T-helper 22 cell (primary cell): Measurements from ENCODE around the gene CNNM4.
A peak's percentile ranks its signal among the peaks of the same experiment; 100 is the strongest.

Experiments
- DNase-seq: peaks from one replicate; pipeline ENCODE4 v3.0.0-alpha.2; 2020; ENCODE audit warnings: low read depth

Gene CNNM4

DNA sequence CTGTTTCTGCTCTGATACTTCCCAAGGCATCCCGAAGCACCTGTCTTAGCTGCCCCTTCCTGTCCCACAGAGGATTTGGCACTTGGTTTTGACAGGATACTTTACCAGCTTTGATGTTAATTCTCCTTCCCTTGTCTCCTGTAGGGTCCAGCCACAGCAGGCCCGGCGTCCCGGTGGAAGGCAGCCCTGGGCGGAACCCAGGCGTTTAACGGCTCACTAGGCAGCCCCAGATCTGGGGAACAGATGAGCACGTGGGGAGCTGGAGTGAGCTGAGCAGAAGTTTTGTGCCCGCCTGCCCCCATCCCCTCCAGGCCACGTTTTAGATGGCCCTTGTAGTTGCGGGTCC, 71.7 kb downstream of the CNNM4 start:
- no peak for DNase-seq

GRCh38 chr2:96832754-96833507, 72.2 kb downstream of the CNNM4 start:
- DNase-seq: no peak

GRCh38 chr2:96835830-96836229, 75.1 kb downstream of the CNNM4 start:
- DNase-seq: no peak

DNA sequence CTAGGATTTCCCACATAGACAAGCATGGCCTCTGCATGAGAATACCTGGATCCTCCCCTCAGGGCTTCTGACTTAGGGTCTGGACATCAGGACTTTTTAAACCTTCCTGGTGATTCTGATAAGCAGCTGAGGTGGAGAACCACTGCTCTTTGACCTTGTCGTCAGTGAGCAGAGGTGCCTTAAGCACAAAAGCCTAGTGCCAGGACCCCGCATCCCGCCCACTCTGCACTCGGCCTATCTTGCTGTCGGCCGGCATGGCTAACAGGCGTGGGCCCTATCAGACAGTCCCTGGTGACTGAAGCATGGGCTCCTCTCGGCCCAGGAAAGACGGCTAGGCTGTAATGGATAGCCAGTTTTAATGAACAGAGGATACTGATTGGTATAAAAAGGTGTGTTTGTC, 76.9 kb downstream of the CNNM4 start:
- DNase-seq: no peak

- DNase-seq: no peak
Observed at GRCh38 chr2:96838345-96839292, 77.9 kb downstream of the CNNM4 start.

GRCh38 chr2:96839293-96839874, 78.7 kb downstream of the CNNM4 start:
- peak; percentile 72 for DNase-seq

DNA sequence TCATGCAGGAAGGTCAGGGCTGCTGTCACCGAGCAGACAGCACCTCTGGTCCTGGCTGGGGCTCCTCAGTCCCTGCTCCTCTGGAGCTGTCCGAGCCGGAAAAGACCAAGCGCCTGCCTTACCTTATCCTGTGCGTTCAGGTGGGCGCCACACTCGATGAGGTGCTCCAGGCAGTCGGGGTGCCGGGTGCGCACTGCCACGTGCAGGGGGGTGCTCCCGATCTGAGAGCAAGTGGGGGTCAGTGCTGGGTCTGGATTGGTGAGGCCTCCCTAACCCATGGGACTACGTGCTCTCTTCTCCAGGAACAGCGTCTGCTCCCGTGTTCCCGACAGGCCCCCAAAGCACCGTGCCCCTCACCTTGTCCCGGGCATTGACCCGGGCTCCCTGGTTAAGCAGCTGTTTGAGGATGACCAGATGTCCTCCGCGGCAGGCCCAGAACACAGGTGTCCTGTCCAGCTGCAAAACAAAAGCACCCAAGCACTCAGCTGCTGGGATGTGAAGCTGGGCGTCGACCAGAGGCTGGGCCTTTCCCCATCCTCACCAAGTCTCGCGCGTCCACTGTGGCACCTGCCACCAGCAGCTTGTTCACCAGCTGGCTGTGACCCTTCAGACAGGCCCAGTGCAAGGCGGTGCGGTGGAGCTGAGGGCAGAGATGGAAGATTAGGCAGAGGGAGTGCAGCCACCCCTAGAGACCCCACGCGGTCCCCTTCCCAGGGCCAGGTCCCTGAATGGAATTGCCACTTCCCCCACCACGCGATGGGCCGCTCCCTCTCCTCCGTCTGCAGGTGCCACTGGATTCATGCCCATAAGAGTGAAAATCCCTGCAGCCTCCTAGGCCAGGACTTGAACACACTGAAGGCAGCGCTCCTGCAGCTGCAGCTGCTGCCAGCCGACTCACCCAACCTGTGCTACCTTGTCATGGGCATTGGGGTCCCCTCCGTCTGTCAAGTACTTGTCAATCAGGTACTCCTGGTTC, 79.5 kb downstream of the CNNM4 start:
- no peak for DNase-seq

GRCh38 chr2:96841701-96842495, 81.2 kb downstream of the CNNM4 start:
- no peak for DNase-seq

DNA sequence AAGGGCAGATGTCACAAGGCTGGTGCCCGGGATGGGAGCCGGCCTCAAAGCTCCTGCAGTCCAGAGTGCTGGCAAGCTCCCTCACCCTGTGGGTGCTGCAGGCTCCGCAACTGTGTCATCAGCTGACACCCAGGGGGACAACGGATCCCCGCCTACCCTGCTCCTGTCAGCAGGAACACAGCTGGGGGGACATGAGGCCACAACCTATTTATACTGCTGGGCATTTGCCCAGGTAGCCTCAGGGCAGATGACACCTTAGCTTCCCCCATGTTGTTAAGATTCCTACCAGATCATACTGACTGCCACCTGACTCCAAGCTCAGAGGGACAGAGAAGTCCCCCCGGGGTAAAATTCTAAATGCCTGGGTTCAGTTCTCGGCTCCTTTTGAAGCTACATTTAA, 81.9 kb downstream of the CNNM4 start:
- DNase-seq: no peak

GRCh38 chr2:96843538-96844268, 83.0 kb downstream of the CNNM4 start, which contains the start of gene ANKRD23:
TSS of gene ANKRD23 (minus strand) at chr2:96844021. CDS start at chr2:96843992, 29 bp downstream.
- no peak for DNase-seq

- DNase-seq: no peak
Observed at GRCh38 chr2:96844405-96844808, 83.7 kb downstream of the CNNM4 start.

- DNase-seq: no peak
Observed at GRCh38 chr2:96846825-96847224, 86.1 kb downstream of the CNNM4 start.

- no peak for DNase-seq
Observed at GRCh38 chr2:96847586-96847985, 86.9 kb downstream of the CNNM4 start.

- DNase-seq: no peak
Observed at GRCh38 chr2:96848264-96848663, 87.6 kb downstream of the CNNM4 start.

DNA sequence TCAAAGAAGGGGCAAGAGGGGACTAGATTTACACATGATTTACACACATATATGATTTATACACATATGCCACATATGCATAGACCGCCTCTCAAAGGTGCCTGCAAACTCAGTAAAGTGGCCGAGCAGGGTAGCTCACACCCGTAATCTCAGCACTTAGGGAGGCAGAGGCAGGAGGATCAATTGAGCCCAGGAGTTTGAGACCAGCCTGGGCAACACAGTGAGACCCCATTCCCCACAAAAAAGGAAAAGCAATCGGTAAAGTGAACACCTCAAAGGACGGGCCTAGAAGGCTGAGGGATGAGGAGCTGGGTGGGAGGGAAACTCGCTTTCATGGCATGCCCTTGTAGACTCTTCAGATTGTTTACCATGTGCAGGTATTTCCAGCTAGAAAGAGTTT, 92.0 kb downstream of the CNNM4 start:
- no peak for DNase-seq

GRCh38 chr2:96853321-96853720, 92.6 kb downstream of the CNNM4 start:
- no peak for DNase-seq

- no peak for DNase-seq
Observed at GRCh38 chr2:96856776-96857666, 96.3 kb downstream of the CNNM4 start.

- DNase-seq: peak; percentile 93
Observed at GRCh38 chr2:96857667-96858372, 97.1 kb downstream of the CNNM4 start, which contains the start of gene ANKRD39. TSS of gene ANKRD39 (minus strand) at chr2:96858016. CDS start at chr2:96857987, 29 bp downstream.
